Adrenal gland (tissue), 12 donors: ENCODE results near the gene TCTN1. TPM values are rescaled to one million over a fixed set of nuclear protein-coding genes. Genes with fewer than 3 reads are reported as not detected.
A peak's percentile ranks its signal among the peaks of the same experiment; 100 is the strongest.
"Not testable (repeated sequence)": the region's sequence is repeated elsewhere in the genome, so short reads cannot be mapped to it uniquely, and the experiment has no call there.

Experiments
- DNase-seq, 7 donors: peaks; one replicate each; pipeline ENCODE4 v3.0.0-alpha.2; 2019 to 2020
- H3K27ac ChIP-seq, 5 donors: fragments of 200-600 bp; sonication (generic) in 4 of 5; 1 replicate in 3 of 5; 2 replicates in 2 of 5; pipeline versions ENCODE4 v1.5.1 to v1.8.0; 2016 to 2020; ENCODE audit warnings: mild to moderate bottlenecking in 1 of 5
- H3K27me3 ChIP-seq: fragments of 200-600 bp; 2 replicates; pipeline ENCODE4 v1.8.0; 2021
- H3K36me3 ChIP-seq, 2 donors: fragments of 200-600 bp; replicated peaks in 1 of 2; 1 replicate in 1 of 2; 2 replicates in 1 of 2; pipeline versions ENCODE4 v1.5.1 to v1.8.0; 2018 to 2022
- H3K4me1 ChIP-seq, 2 donors: fragments of 200-600 bp; replicated peaks in 1 of 2; 1 replicate in 1 of 2; 2 replicates in 1 of 2; pipeline versions ENCODE4 v1.5.1 to v1.8.0; 2018 to 2021
- H3K4me3 ChIP-seq, 4 donors: fragments of 200-600 bp; sonication (generic) in 3 of 4; one replicate each; pipeline ENCODE4 v1.5.1; 2016 to 2018
- H3K9me3 ChIP-seq, 3 donors: fragments of 200-600 bp; sonication (generic) in 1 of 3; replicated peaks in 1 of 3; 1 replicate in 2 of 3; 2 replicates in 1 of 3; pipeline versions ENCODE4 v1.5.1 to v1.8.0; 2016 to 2021
- CTCF ChIP-seq, 6 experiments: fragments of 450-650 bp in 4 of 6; fragments of 200-600 bp in 2 of 6; sonication (generic) in 1 of 6; IDR thresholded peaks; 1 replicate in 5 of 6; 2 replicates in 1 of 6; pipeline versions ENCODE4 v1.5.1 to v1.8.0; 2016 to 2021; ENCODE audit warnings: antibody characterized with exemption in 6 of 6, mild to moderate bottlenecking in 2 of 6, moderate library complexity in 1 of 6
- POLR2A ChIP-seq, 2 donors: fragments of 450-650 bp; IDR thresholded peaks; one replicate each; pipeline ENCODE4 v1.6.1; 2017; ENCODE audit warnings: antibody characterized with exemption in 2 of 2, mild to moderate bottlenecking in 2 of 2, moderate library complexity in 1 of 2
- WGBS, 4 donors: extraction: QIAGEN DNeasy Blood & Tissue Kit in 2 of 4; methylation state at CpG; one replicate each; pipeline versions ENCODE4 v1.1.5 to v1.1.7; 2013 to 2017; 5-methylcytosine and 5-hydroxymethylcytosine counted together
- intact Hi-C, 2 donors: fragments of 100-400 bp; cut with DNase I; formaldehyde crosslinking; loops; one replicate each; pipeline versions ENCODE4 v1.14.1 to v1.15.0; 2022 to 2023
- polyA plus RNA-seq, 3 donors: library from polyadenylated mRNA; stranded (reverse); fragments of 200-250 nt in 2 of 3; fragments of 350-450 nt in 1 of 3; fragmentation: Illumina TruSeq in 1 of 3; extraction: RNeasy Lipid Tissue Mini Kit (QIAGEN cat#74804) in 1 of 3; gene quantifications; one replicate each; pipeline ENCODE4 v1.2.3, GENCODE V29; 2013 to 2014
- total RNA-seq, 9 donors: library from RNA; depleted of rRNA in 4 of 9; stranded (reverse); fragments of >200 nt in 4 of 9; fragments of 120-200 nt in 1 of 9; fragmentation: NEBNext Ultra II Directional in 1 of 9; extraction: Animal tissue kit (Norgen Biotek cat#: 25700) in 1 of 9; gene quantifications; one replicate each; pipeline versions ENCODE4 v1.1.0 to v1.2.4, GENCODE V29; 2013 to 2023
- donor health status: healthy with polysubstance abuse.
- donor health status: Bipolar disorder and iron deficiency.
- donor health status: DM: yes; HTN: yes; CAD: no.
- donor health status: DM: no; HTN: no; CAD: no.
- donor health status: DM: no; HTN: no; CAD: no.
- donor health status: DM: yes; HTN: yes; CAD: no.

The TCTN1 gene
- total and polyA plus RNA-seq, 12 donors = 37.3 to 174 (median 55.1) TPM

- no peaks in the 10 kb centered on the region for H3K36me3 ChIP-seq
- H3K27ac ChIP-seq = peak within 1 kb of the TSS; percentile 80 to 93 (median 91)
- TF ChIP-seq CTCF (IDR thresholded peaks at IDR 0.05) (no peak), POLR2A (IDR thresholded peaks at IDR 0.05) (peak; percentile 85 to 94)
- H3K4me1 ChIP-seq = peaks cover 31 to 60% of the 10 kb centered on the region in 2 donors
- intact Hi-C loops = no loop called here
- DNase-seq = peak; percentile 97 to 99 (median 98)
- WGBS, 4 donors = 2 to 7% (median 4%) methylated on average over 15 to 52 of the region's 52 CpGs
- H3K27me3 ChIP-seq = no peaks in the 10 kb centered on the region
- no peaks in the 10 kb centered on the region for H3K9me3 ChIP-seq
- peak within 1 kb of the TSS; percentile 12 to 91 (median 56) for H3K4me3 ChIP-seq
Observed at GRCh38 chr12:110583137-110584059, 30.5 kb upstream of the TCTN1 start, which contains the start of gene PPTC7. Gene PPTC7, minus strand, starts transcription at chr12:110583318. Its CDS starts 287 bp downstream, at chr12:110583031.

- TF ChIP-seq CTCF (IDR thresholded peaks at IDR 0.05) = no peak
- TF ChIP-seq POLR2A (IDR thresholded peaks at IDR 0.05) = no peak
- Histone ChIP-seq H3K9me3 (no peaks in the 10 kb centered on the region), H3K27ac (peak overlapping the region in 3 of 5 donors; percentile 28 to 91 (median 80)), H3K27me3 (no peaks in the 10 kb centered on the region), H3K4me1 (peaks cover 21 to 46% of the 10 kb centered on the region in 2 donors), H3K4me3 (no peak overlapping the region), H3K36me3 (no peaks in the 10 kb centered on the region)
- peak in 4 of 7 donors; percentile 47 to 64 (median 57) for DNase-seq
- intact Hi-C loops = no loop called here
- WGBS, 4 donors = 18 to 31% (median 27%) methylated on average over 7 of the region's 7 CpGs
Observed at GRCh38 chr12:110585231-110585799, 28.6 kb upstream of the TCTN1 start.

- H3K36me3 ChIP-seq, H3K27ac ChIP-seq, H3K9me3 ChIP-seq, intact Hi-C loops, H3K27me3 ChIP-seq, H3K4me3 ChIP-seq, DNase-seq: not testable (repeated sequence)
- WGBS, 4 donors = 89 to 100% (median 98%) methylated on average over 2 of the region's 2 CpGs
- H3K4me1 ChIP-seq = peaks cover 39 to 46% of the 10 kb centered on the region in 2 donors
Observed at GRCh38 chr12:110587102-110587501, 26.8 kb upstream of the TCTN1 start.

- H3K4me1 ChIP-seq = peaks cover 29 to 31% of the 10 kb centered on the region in 2 donors
- H3K27ac ChIP-seq = peak overlapping the region; percentile 34 to 90 (median 75)
- no peaks in the 10 kb centered on the region for H3K27me3 ChIP-seq
- intact Hi-C loops = no loop called here
- DNase-seq = no peak
- H3K4me3 ChIP-seq = no peak overlapping the region
- no peaks in the 10 kb centered on the region for H3K36me3 ChIP-seq
- 97 to 100% (median 100%) methylated on average over 1 of the region's 1 CpG for WGBS, 4 donors
- no peaks in the 10 kb centered on the region for H3K9me3 ChIP-seq
- no peak for TF ChIP-seq CTCF (IDR thresholded peaks at IDR 0.05)
- no peak for TF ChIP-seq POLR2A (IDR thresholded peaks at IDR 0.05)
Observed at GRCh38 chr12:110590059-110590458, 23.9 kb upstream of the TCTN1 start.
